DMS 273 (cell line): Measurements from ENCODE around the gene PTPRB.

Experiments
- DNase-seq: peaks from one replicate; lab custom pipeline; 2025; ENCODE audit not compliant: unreplicated experiment; lab: John Stamatoyannopoulos, UW

Gene PTPRB

DNA sequence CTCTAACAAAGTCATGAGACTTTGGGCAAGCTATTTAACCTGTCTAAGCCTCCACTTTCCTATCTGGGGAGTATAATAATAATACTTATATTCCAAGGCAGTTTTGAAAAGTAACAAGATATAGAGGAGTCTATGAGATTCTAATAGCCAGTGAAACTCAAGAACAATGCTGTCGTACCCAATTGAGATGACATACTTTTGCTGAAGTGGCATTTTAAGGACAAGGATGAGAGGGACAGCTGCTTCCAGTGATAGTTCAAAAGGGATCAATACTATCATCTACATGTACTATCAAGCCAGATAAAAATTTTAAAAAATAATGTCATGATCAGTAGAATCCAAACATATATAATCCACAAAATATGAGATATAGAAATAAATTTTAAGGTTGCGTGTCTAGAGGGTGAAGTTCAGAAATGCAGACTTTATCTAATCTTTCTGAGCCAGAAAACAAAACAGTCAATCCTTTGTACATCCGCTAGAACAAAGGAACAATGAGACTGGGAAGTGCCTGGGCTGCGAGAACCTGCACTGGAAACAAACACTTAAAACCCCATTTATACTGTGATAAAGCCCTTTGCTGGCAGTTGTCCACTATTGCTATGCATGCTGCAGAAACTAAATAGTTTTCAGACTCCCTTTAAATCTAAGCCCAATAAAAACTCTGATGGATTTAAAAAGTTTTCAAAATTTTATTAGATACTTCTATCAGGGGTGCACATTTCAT is 38.6 kb downstream of the PTPRB start:
- DNase-seq: no peak

DNA sequence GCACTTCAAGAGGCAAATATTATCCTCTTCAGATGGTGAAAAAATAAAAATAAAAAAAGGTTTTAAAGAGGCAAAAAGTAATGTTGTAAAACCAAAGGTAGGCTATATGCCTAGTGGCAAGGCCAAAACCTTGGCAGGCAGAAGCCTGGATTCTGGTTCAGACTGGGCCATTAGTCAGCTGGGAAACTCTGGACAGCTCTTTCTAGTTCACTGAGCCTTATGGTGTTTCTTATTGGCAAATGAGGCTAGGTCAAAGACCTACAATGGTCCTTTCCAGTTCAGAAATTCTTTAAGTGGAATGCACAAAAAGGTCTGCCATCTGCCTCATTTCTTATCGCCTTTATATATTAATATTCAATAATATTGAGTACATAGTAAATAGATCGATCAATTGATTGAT is 44.6 kb downstream of the PTPRB start:
- DNase-seq: no peak

DNA sequence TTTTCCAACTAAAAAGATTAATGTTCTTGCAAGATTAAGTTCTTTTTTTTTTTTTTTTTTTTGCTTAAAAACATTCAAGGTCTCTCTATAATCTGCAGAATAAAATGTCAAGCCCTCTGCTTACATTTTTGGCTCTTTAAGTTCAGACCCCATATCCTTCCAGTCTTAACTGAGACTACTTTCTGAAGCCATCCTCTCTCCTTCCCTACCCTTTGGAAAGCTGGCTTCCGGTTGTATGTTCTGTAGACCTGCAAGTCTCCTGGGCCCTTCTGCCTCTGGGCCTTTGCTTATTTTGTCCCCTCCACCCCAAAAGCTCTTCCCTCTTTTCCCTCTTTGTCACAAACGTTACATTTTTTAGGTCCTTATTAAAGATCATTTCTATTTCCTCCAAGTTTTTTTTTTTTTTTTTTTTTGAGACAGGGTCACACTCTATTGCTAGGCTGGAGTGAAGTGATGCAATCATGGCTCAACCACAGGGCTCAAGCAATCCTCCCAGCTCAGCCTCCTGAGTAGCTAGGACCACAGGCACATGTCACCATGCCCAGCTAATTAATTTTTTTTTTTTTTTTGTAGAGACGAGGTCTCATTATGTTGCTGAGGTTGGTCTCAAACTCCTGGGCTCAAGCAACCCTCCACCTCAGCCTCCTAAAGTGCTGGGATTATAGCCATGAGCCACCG is 46.5 kb downstream of the PTPRB start:
- no peak for DNase-seq

DNA sequence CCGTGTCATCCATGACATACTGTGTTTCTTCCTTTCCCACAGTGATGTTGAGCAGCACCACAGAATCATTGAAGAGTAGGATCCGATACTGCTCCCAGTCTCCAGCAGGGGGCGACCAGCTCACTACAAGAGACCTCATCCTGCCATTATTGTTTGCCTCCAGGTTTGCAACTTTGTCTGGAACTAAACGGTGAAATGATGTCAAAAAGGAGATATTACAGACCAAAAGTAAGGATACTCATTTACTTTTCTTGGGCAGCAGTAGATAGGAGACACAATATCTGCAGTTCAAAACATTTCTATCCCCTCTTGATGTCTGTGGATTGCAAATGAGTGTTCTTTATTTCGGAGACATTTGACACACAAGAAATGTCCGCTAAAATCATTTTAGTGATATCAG is 47.2 kb downstream of the PTPRB start:
- DNase-seq: peak; percentile 66

DNA sequence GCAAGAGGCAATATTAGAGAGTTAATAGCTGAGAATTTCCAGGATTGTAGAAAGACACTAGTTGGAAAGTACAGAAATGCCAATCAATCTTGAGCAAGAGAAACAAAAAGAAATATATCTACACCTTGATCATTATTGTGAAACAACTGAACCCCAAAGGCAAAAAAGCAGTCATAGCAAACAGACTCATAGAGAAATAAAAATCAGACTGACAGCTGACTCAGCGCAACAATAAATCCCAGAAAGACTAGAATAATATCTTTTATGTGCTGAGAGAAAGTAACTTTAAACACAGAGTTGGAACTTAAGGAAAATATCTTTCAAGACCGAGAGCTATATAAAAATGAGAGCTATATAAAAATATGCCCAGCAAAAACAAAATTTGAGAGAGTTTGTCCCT is 52.9 kb downstream of the PTPRB start:
- no peak for DNase-seq

DNA sequence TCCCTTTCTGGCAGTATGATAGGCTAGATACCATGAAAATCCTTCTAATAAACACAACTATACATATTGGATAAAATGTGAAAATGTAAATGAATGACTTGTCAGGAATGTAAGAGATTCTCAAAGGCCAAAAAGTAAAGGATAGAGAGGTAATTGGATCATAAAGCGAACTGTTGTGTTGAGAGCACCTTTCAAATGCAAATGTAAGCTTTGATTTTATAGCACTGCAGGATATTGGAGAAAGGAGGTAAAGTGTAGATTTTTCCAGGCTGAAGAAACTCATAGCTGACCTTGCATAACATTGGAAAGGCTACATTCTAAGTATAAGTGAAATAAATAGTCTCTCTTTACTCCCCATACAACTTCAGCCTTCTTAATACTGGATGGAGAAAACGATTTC is 54.0 kb downstream of the PTPRB start:
- no peak for DNase-seq

DNA sequence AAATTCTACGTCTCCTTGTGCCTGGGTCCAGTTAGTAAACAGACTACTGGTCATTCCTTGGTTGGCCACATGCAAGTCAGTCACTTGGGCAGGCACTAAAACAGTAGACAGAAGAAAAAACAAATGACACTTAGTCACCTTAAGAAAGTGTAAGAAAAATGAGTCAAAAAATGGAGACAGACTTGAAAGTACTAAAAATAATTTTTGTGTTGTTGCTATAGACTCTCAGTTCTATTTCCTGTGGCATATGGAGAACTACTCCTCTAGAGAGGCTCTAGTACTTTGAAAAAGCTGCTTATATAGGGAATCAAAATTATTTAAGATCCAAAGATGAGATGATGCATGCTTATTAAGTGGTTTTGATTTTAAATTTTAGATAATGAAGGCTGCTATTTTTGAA is 56.0 kb downstream of the PTPRB start:
- no peak for DNase-seq

DNA sequence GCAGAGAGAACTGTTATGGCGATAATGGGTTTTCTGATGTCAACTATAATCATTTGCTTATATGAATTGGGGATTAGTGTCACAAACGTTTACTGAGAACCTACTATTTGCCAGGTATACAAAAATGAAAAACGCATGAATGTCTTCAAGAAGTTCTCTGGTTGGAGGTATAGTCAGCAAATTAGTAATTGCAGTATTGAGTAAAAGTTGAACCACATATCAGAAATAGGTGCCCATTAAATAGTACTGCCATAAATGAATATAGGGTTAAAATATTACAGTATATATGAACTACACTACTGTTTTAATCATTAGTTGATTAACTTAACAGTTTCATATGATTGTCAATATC is 60.0 kb downstream of the PTPRB start:
- no peak for DNase-seq

DNA sequence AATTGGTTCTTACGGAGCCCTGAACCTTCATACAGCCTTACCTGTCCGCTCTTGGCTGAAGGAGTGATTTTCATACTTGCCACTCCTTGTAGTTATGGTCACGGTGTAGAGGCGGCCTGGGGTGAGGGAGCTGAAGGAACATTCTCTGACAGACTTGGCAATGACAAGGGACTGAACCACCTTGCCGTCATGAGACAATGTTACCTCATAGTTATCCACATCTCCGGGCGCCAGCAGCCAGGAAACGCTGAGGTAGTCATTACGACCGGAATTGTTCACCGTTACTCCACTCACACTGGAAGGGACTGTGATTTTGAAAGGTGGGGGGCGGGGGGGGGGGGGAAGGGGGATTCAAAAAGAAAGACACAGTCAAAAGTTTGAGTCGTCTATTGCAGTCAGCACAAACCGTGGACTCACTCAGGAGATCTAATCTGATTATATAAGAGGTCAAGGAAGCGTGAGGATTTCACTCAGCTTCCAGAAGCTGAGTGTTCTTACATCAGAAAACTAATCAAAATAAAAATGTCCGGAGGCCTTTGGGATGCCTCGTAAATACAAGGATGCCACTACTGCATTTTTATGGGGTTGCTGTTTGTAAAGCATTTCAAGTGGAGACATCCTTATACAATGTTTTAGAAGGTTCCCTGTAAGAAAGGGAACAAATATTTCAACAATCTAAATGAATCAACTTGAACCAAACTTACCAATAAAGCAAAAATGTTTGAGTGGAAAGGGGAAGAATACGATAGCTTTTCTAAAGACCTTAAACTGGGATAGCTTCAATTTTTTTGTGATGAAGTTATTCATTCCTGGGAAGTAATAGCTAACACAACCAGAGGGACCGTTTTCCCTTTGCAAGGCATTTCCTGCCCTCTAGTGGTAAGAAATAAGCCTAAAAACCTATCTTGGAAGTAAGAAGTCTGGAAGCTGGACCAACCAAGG is 60.6 kb downstream of the PTPRB start:
- DNase-seq: peak; percentile 87

DNA sequence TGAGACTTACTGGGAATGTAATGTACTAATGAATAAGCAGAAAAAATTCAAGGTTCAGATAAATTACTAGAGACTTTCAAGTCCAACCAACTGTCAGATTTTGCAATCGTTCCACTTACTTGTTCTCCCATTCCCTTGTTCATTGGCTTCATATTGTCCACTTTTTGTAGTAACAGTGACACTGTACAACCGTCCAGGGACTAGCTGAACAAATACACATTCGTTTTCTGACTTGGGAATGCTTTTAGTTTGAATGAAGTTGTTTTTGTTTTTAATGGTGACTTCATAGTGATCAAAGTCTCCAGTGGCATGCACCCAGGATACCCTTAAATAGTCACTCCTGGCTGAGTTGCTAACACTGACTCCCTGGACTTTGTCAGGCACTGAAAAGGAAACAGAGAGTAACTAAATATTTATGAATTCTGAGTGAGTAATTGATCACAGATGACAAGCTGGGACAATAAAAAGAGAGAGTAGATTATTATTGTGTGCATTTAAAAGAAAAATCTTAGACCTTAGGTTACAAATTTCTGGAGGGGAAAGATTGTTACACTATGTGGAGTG is 65.4 kb downstream of the PTPRB start:
- no peak for DNase-seq

DNA sequence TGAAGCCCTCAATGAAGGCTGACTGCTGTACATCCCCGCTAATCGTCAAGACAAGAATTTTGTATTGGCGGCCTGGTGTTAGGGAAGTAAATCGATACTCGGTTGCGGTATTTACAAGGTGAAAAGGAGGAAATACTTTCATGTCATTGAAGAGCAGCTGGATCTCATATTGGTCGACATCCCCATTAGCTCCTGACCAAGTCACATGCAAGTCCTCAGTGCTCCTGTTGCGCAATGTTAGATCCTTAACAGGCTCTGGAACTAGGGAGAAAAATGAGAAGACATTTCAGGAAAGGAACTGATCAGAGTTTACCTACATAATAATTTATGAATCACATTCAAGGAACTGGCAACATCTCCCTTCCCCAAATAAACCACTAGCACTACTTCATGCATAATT is 66.2 kb downstream of the PTPRB start:
- DNase-seq: no peak

DNA sequence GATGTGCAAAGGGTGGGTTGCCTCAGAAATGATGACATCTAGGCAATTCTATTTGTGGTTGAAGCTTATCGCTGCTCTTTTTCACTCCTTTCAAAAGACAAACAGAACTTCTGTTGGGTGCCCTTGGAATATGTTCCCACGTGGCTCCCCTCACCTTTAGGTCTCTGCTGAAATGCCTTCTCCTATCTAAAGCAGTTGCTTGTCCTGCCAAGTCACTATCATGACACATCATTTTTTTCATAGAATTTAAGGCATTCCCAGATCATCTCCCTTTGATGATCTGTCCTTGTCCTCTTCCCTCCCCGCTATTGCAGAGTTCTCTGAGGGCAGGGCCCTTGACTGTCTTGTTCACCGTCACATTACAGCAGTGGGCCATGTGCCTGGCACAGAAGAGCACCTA is 75.7 kb downstream of the PTPRB start:
- DNase-seq: no peak

DNA sequence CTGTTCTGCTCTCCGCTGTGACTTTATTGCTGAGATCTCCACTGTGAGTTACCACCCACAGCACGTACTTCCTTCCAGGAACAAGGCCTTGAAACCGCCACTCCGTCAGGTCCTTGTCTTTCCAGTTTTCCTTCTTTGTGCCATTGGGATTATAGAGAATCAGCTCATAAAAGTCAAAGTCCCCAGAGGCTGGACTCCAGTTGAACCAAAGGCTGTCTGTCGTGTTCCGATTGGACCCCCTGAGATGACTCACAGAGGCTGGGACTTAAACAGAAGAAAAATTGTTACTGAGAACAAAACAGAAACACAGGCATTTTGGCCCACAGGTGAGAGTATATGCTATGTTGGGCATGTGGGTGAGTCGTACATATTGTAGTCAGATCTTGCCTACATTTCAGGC is 76.6 kb downstream of the PTPRB start:
- DNase-seq: no peak

DNA sequence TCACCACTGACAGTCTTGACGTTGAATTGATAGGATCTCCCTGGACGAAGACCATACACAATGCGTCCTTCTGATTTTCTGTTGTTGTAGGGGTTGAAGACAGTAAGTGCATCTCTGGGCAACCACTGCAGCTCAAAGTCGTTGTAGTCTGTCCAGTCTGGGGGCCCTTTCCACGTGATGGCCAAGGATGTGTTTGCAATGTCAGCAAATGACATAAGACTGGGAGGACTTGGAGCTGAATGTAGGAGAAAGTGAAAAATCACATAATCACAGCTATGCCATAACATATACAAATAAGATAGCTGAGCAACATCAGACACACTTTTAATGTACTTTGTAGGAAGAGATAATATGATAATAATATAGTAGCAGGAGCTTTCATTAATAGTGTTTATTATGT is 77.8 kb downstream of the PTPRB start:
- DNase-seq: no peak

DNA sequence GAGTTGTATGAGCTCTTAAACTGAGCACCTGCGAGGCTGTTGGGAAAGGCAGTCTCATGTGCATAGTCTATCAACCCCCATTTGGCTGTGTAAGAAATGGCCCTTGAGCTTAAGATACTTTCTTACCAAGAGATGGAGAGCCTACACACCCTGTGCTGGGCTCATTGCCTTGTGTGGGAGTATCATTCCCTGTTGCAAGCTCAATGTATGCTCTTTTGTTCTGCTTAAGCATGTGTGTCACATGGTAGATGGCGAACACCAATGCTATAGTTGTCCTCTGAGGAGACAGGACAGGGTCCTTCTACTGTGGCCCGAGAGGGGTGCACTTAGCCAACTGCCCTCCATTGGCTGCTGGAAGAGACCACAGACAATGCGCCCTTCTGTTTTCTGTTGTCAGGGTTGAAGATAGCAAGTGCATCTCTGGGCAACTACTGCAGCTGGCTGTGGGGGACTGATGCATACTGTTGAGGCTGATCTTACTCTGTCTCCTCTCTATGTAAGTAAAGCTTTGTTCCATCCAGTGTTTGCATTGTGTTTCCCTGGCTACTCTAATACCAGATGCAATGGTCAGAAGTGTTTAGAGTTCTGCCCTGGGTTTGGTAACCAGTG is 79.5 kb downstream of the PTPRB start:
- no peak for DNase-seq

DNA sequence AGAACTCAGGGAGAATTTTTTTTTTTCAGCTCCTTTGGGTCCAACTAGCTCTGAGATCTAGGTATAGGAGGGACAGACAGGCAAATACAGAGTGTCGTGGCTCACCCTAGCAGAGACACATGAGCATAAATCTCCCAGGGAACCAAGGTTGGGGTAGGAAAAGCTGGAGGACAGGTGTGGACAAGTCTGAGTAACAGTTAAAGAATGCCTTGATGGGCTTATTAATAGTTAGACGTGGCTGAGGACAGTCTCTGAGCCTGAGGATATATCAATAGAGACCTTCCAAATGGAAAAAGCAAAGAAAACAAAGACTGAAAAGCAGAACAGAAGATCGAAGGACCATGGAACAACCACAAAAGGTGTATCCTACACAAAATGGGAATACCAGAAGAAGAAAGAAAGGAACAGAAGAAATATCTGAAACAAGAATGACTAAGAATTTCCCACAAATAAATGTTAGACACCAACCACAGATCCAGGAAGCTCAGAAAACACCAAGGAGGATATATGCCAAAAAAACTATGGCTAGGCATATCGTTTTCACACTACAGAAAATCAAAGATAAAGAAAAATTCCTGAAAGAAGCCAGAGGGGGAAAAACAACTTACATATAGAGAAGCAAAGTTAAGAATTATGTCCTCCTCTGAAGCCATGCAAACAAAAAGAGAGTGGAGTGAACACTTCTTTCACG is 80.9 kb downstream of the PTPRB start:
- no peak for DNase-seq

DNA sequence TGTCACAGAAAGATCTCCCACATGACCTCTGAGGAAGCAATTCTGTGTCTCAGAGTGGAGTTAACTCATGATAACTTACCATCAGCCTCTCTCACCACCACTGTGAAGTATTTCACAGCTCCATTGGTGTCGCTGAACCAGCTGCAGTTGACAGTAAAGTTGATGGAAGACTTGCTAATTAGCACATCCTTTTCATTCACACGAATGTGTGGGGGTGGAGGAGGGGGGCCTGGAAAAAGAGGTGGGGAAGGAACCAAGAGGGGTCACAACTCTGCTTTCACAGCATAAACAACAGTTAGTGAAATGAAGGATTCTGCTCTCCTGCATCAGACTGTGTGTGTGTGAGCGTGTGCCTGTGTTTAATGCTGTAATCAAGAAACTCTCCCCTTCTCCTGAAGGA is 82.1 kb downstream of the PTPRB start:
- DNase-seq: no peak

DNA sequence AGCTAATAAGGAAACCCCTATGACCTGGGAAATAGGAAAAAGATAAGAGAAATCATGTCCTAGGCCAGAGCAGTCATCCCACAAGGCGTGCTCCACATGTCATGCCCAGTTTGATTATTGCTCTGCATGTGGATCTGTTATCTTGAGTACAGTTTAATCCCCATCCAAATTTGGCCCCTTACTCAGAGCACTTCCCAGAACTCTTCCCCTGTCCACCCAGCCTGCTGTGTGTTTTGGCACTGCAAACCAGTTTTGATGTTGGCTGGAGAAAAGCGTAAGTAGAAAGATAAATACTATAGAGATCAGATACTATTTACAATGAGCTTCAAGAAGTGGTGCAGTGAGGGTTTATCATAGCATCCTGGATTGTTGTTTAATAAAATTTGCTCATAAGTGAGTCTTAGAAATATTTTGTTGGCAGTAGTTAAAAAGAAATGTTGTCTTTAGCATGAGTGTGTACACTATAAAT is 83.8 kb downstream of the PTPRB start:
- no peak for DNase-seq

DNA sequence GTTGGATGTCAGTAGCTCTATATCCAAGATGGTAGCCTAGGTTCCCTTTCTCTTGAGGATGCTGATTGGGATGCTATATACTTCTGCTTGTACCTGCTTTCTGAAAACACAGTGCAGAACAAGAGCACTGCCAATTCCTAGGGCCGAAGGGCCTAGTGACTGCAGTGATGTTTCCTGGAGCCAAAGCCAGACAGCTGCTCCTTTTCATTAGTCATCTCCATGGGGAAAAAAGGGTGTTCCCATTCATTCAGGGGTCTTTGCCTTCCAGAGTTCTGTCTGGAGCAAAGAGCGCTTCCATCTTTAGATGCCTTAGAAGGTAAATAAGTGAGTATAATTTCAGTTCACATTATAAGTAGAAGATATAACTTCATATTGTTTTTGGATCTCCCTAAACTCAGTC is 85.5 kb downstream of the PTPRB start:
- DNase-seq: no peak

DNA sequence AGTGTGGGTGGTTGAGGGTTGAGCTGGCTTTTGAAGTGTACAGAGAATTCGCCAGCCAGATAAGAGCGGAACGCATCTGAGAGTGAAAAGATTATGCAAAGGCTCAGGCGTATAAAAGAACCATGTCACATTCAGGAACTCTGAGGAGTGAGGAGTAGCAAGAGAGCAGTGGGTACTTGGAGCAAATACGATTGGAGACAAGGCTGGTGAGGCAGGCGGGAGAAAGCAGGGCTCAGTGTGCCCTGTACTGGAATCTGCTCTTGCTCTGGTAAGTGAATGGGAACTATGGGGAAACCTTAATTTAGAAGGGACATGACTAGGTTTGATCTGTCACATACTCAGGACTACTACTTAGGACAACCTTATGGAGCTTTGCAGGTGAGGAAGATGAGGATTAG is 87.0 kb downstream of the PTPRB start:
- no peak for DNase-seq
